ENCODE results near the gene HARS1. TPM values are rescaled to one million over a fixed set of nuclear protein-coding genes. Genes with fewer than 3 reads are reported as not detected.

The HARS1 gene
- total and polyA plus RNA-seq, 2 donors (not counting 3 experiments of a cell fraction or from before 2014, with no cell fraction given): 65.2 to 104 TPM

- H4K20me1 ChIP-seq (replicated peaks; ENCODE audit: control insufficient read depth, extremely low read depth, insufficient read depth, low read length): no peaks in the 10 kb centered on the region
- intact Hi-C loops (cut with micrococcal nuclease) (no loop called here), dilution Hi-C loops (cut with MboI; ENCODE audit: extremely low pct_ligation_motif_present, low sequenced_read_pairs) (no loop called here)
- no peaks in the 10 kb centered on the region for H3K9me3 ChIP-seq (replicated peaks; ENCODE audit: control insufficient read depth, insufficient read depth, low read length)
- no peaks in the 10 kb centered on the region for H3K9me1 ChIP-seq (replicated peaks; ENCODE audit: control insufficient read depth, extremely low read depth, insufficient read depth, low read length)
- no peak overlapping the region for H3K4me2 ChIP-seq (ENCODE audit: insufficient read depth, low read length)
- H3K4me1 ChIP-seq (ENCODE audit: control insufficient read depth, extremely low read depth, insufficient read depth, low read length): peaks cover 13% of the 10 kb centered on the region
- no peak for TF ChIP-seq FOS (IDR thresholded peaks at IDR 0.05; ENCODE audit: borderline replicate concordance, insufficient read depth, low read length)
- no peak for TF ChIP-seq POLR2A (IDR thresholded peaks at IDR 0.05; ENCODE audit: low read depth, low read length)
- TF ChIP-seq, protein P1, sequence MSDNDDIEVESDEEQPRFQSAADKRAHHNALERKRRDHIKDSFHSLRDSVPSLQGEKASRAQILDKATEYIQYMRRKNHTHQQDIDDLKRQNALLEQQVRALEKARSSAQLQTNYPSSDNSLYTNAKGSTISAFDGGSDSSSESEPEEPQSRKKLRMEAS (IDR thresholded peaks at IDR 0.05; ENCODE audit: insufficient read depth, insufficient read length): no peak
- no peak for TF ChIP-seq POLR2AphosphoS5 (IDR thresholded peaks at IDR 0.05; ENCODE audit: insufficient read depth, low read depth, low read length)
- no peak for TF ChIP-seq MYC (IDR thresholded peaks at IDR 0.05; ENCODE audit: low read depth, low read length)
- TF ChIP-seq JUN (IDR thresholded peaks at IDR 0.05; ENCODE audit: borderline replicate concordance, insufficient read depth, insufficient read length, low read depth): no peak
- no peak for TF ChIP-seq EZH2 (IDR thresholded peaks at IDR 0.05; ENCODE audit: borderline replicate concordance, low read depth, low read length, severe bottlenecking)
- TF ChIP-seq, protein P2, sequence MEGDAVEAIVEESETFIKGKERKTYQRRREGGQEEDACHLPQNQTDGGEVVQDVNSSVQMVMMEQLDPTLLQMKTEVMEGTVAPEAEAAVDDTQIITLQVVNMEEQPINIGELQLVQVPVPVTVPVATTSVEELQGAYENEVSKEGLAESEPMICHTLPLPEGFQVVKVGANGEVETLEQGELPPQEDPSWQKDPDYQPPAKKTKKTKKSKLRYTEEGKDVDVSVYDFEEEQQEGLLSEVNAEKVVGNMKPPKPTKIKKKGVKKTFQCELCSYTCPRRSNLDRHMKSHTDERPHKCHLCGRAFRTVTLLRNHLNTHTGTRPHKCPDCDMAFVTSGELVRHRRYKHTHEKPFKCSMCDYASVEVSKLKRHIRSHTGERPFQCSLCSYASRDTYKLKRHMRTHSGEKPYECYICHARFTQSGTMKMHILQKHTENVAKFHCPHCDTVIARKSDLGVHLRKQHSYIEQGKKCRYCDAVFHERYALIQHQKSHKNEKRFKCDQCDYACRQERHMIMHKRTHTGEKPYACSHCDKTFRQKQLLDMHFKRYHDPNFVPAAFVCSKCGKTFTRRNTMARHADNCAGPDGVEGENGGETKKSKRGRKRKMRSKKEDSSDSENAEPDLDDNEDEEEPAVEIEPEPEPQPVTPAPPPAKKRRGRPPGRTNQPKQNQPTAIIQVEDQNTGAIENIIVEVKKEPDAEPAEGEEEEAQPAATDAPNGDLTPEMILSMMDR (IDR thresholded peaks at IDR 0.05; ENCODE audit: extremely low read depth in 1 of 2, insufficient read depth in 1 of 2, low read depth in 1 of 2, low read length in 2 of 2): no peak
- no peak for TF ChIP-seq GATA2 (IDR thresholded peaks at IDR 0.05; ENCODE audit: insufficient read depth, insufficient read length, low read depth, low read length)
- H3K36me3 ChIP-seq (ENCODE audit: control insufficient read depth in 2 of 2, extremely low read depth in 1 of 2, insufficient read depth in 2 of 2, low read length in 2 of 2): peaks cover 39 to 41% of the 10 kb centered on the region in 2 experiments
- no TSS peak for BruUV-seq (replicated peaks)
- H3K9ac ChIP-seq (replicated peaks; ENCODE audit: extremely low read depth, insufficient read depth, low read length): no peak overlapping the region
- H3K4me3 ChIP-seq (replicated peaks in 1 of 3; ENCODE audit: insufficient read depth in 1 of 3, low read depth in 1 of 3, low read length in 3 of 3): no peak overlapping the region
- DNase-seq (ENCODE audit: low read depth, low spot score): no peak
- ChIA-PET CTCF (no interaction called here), POLR2A (no interaction called here)
- H3K79me2 ChIP-seq (ENCODE audit: control insufficient read depth, insufficient read depth, low read length): peaks cover 39% of the 10 kb centered on the region
- FAIRE-seq: no peak
- no peak overlapping the region for H2AFZ ChIP-seq (ENCODE audit: low read depth, low read length)
- no peak overlapping the region for H3K27ac ChIP-seq (ENCODE audit: insufficient read depth, low read depth, low read length)
- no peaks in the 10 kb centered on the region for H3K27me3 ChIP-seq (ENCODE audit: control insufficient read depth in 2 of 2, insufficient read depth in 2 of 2, low read length in 2 of 2)
Observed at GRCh38 chr5:140694276-140694675, 3.1 kb upstream of the HARS1 start.
